IMR-90 (cell line): ENCODE measurements around the gene POU2F1.

Experiments used
- BHLHE40 ChIP-seq: fragments of 150-350 bp; IDR thresholded peaks from 2 replicates; pipeline ENCODE4 v1.6.1; 2016; ENCODE audit warnings: mild to moderate bottlenecking, low read depth, low read length
- CTCF ChIP-seq: conservative IDR thresholded peaks from 2 replicates; pipeline ENCODE4 v1.5.1; 2012; ENCODE audit warnings: mild to moderate bottlenecking, low read depth, low read length, improper control_type of control experiment
- MAFK ChIP-seq: IDR thresholded peaks from 2 replicates; pipeline ENCODE4 v1.6.1; 2012; ENCODE audit warnings: low read depth, low read length, improper control_type of control experiment
- MXI1 ChIP-seq: IDR thresholded peaks from 2 replicates; pipeline ENCODE4 v1.6.1; 2012; ENCODE audit warnings: low read depth, mild to moderate bottlenecking, low read length, moderate library complexity, borderline replicate concordance
- NFE2L2 ChIP-seq: fragments of 150-350 bp; IDR thresholded peaks from 2 replicates; pipeline ENCODE4 v1.6.1; 2016; ENCODE audit warnings: low read depth, mild to moderate bottlenecking, low read length
- POLR2A ChIP-seq: IDR thresholded peaks from 2 replicates; pipeline ENCODE4 v1.6.1; 2012; ENCODE audit warnings: mild to moderate bottlenecking, low read depth, low read length
- RCOR1 ChIP-seq: IDR thresholded peaks from 2 replicates; pipeline ENCODE4 v1.6.1; 2012; ENCODE audit warnings: mild to moderate bottlenecking, low read length, improper control_type of control experiment; ENCODE audit not compliant: insufficient replicate concordance
- RFX5 ChIP-seq: IDR thresholded peaks from 2 replicates; pipeline ENCODE4 v1.8.0; 2012; ENCODE audit warnings: low read depth, mild to moderate bottlenecking, low read length, moderate library complexity
- SMC3 ChIP-seq: fragments of 150-350 bp; IDR thresholded peaks from 2 replicates; pipeline ENCODE4 v1.6.1; 2016; ENCODE audit warnings: low read depth, mild to moderate bottlenecking, antibody characterized with exemption, low read length, moderate library complexity

GRCh38 chr1:167273027-167273800, 52.5 kb downstream of the POU2F1 start:
- TF ChIP-seq MAFK (no peak), POLR2A (no peak), RCOR1 (no peak), CTCF (no peak), MXI1 (no peak), SMC3 (no peak), RFX5 (no peak), NFE2L2 (no peak), BHLHE40 (no peak)
